ENCODE results near the gene PPM1D. TPM values are rescaled to one million over a fixed set of nuclear protein-coding genes. Genes with fewer than 3 reads are reported as not detected.
"Not testable (repeated sequence)": the region's sequence is repeated elsewhere in the genome, so short reads cannot be mapped to it uniquely, and the experiment has no call there.

The PPM1D gene
- total RNA-seq, 1 donor from 2014 or later = 22.3 TPM

GRCh38 chr17:60601447-60602384 is 1.7 kb downstream of the PPM1D start:
- no peak for ATAC-seq

GRCh38 chr17:60602385-60602742 is 2.4 kb downstream of the PPM1D start:
- H3K27ac ChIP-seq = no peak overlapping the region
- no peak for DNase-seq
- H3K9me3 ChIP-seq = no peaks in the 10 kb centered on the region
- no peak for ATAC-seq
- peak overlapping the region; percentile 97 for H3K4me3 ChIP-seq
- H3K4me1 ChIP-seq = peaks cover 29% of the 10 kb centered on the region
- intact Hi-C loops (cut with DNase I) = no loop called here
- TF ChIP-seq CTCF (IDR thresholded peaks at IDR 0.05) = no peak
- H3K36me3 ChIP-seq = no peaks in the 10 kb centered on the region
- H3K27me3 ChIP-seq = no peaks in the 10 kb centered on the region

More at GRCh38 chr17:60601447-60602384, 1.7 kb downstream of the PPM1D start:
- no peak for DNase-seq
- peaks cover 29% of the 10 kb centered on the region for H3K4me1 ChIP-seq
- no peaks in the 10 kb centered on the region for H3K9me3 ChIP-seq
- intact Hi-C loops (cut with DNase I) = no loop called here
- TF ChIP-seq CTCF (IDR thresholded peaks at IDR 0.05) = no peak
- H3K27ac ChIP-seq = peak overlapping the region; percentile 98
- no peaks in the 10 kb centered on the region for H3K27me3 ChIP-seq
- H3K4me3 ChIP-seq = peak overlapping the region; percentile 97
- no peaks in the 10 kb centered on the region for H3K36me3 ChIP-seq

GRCh38 chr17:60602871-60603270 is 2.9 kb downstream of the PPM1D start:
- Histone ChIP-seq H3K27ac (no peak overlapping the region), H3K9me3 (no peaks in the 10 kb centered on the region), H3K4me3 (peak overlapping the region; percentile 97), H3K36me3 (no peaks in the 10 kb centered on the region), H3K27me3 (no peaks in the 10 kb centered on the region), H3K4me1 (peaks cover 29% of the 10 kb centered on the region)
- ATAC-seq = no peak
- TF ChIP-seq CTCF (IDR thresholded peaks at IDR 0.05) = no peak
- intact Hi-C loops (cut with DNase I) = no loop called here
- DNase-seq = no peak

- peak overlapping the region; percentile 97 for H3K4me3 ChIP-seq
Observed at GRCh38 chr17:60603477-60603876, 3.5 kb downstream of the PPM1D start.

GRCh38 chr17:60604686-60605334 is 4.8 kb downstream of the PPM1D start:
- Histone ChIP-seq H3K27ac (no peak overlapping the region), H3K4me1 (peaks cover 28% of the 10 kb centered on the region), H3K27me3 (no peaks in the 10 kb centered on the region), H3K4me3 (no peak overlapping the region), H3K36me3 (no peaks in the 10 kb centered on the region), H3K9me3 (no peaks in the 10 kb centered on the region)
- ATAC-seq (no peak), DNase-seq (no peak)
- intact Hi-C loops (cut with DNase I) = no loop called here
- TF ChIP-seq CTCF (IDR thresholded peaks at IDR 0.05) = no peak

More at GRCh38 chr17:60603477-60603876, 3.5 kb downstream of the PPM1D start:
- H3K36me3 ChIP-seq; intact Hi-C loops (cut with DNase I); H3K27ac ChIP-seq; DNase-seq; ATAC-seq; H3K27me3 ChIP-seq; H3K9me3 ChIP-seq: not testable (repeated sequence)
- H3K4me1 ChIP-seq = peaks cover 29% of the 10 kb centered on the region

GRCh38 chr17:60606036-60606435 is 6.0 kb downstream of the PPM1D start:
- intact Hi-C loops (cut with DNase I) = no loop called here
- H3K4me1 ChIP-seq = peaks cover 38% of the 10 kb centered on the region
- H3K4me3 ChIP-seq = no peak overlapping the region
- H3K27me3 ChIP-seq = no peaks in the 10 kb centered on the region
- no peak overlapping the region for H3K27ac ChIP-seq
- H3K9me3 ChIP-seq = no peaks in the 10 kb centered on the region
- no peak for TF ChIP-seq CTCF (IDR thresholded peaks at IDR 0.05)
- H3K36me3 ChIP-seq = no peaks in the 10 kb centered on the region
- ATAC-seq = no peak
- DNase-seq = no peak

Measured in upper lobe of right lung (tissue), 1 donor.